HG02870 (cell line): ENCODE data around the gene DOC2B.
"Not testable (repeated sequence)": the region's sequence is repeated elsewhere in the genome, so short reads cannot be mapped to it uniquely, and the experiment has no call there.

Source experiments
- ATAC-seq: cut with Tn5 transposase; IDR thresholded peaks from one replicate; pipeline ENCODE4 v1.9.1; 2021; ENCODE audit warnings: mild to moderate bottlenecking, moderate library complexity; ENCODE audit not compliant: unreplicated experiment

The DOC2B gene

GRCh38 chr17:146983-147761, 34.3 kb downstream of the DOC2B start:
- no peak for ATAC-seq

GRCh38 chr17:146546-146945, 34.9 kb downstream of the DOC2B start:
- no peak for ATAC-seq

- no peak for ATAC-seq
These were observed 35.5 kb downstream of the DOC2B start for GRCh38 chr17:145671-146541.

- ATAC-seq = no peak
These were observed 36.3 kb downstream of the DOC2B start for GRCh38 chr17:144936-145670.

GRCh38 chr17:143785-144281, 37.6 kb downstream of the DOC2B start:
- ATAC-seq = no peak

GRCh38 chr17:142876-143784, 38.3 kb downstream of the DOC2B start:
- ATAC-seq = no peak

GRCh38 chr17:142102-142661, 39.3 kb downstream of the DOC2B start:
- ATAC-seq = no peak

GRCh38 chr17:139401-140205, 41.8 kb downstream of the DOC2B start:
- not testable (repeated sequence) for ATAC-seq

- ATAC-seq = not testable (repeated sequence)
These were observed 44.2 kb downstream of the DOC2B start, which contains the start of gene SCGB1C2 for GRCh38 chr17:137166-137807. Gene SCGB1C2, plus strand, starts transcription at chr17:137569. Its CDS starts 22 bp downstream, at chr17:137591.

GRCh38 chr17:136531-136930, 44.9 kb downstream of the DOC2B start:
- ATAC-seq = peak; percentile 64

- ATAC-seq = not testable (repeated sequence)
These were observed 45.6 kb downstream of the DOC2B start for GRCh38 chr17:135895-136294.

- ATAC-seq = not testable (repeated sequence)
These were observed 46.4 kb downstream of the DOC2B start for GRCh38 chr17:135022-135421.

GRCh38 chr17:134332-134785, 47.1 kb downstream of the DOC2B start:
- ATAC-seq = peak; percentile 62

GRCh38 chr17:133932-134331, 47.5 kb downstream of the DOC2B start:
- ATAC-seq = not testable (repeated sequence)

- not testable (repeated sequence) for ATAC-seq
These were observed 63.0 kb downstream of the DOC2B start for GRCh38 chr17:118339-118917.

GRCh38 chr17:113111-113510, 68.3 kb downstream of the DOC2B start:
- not testable (repeated sequence) for ATAC-seq
